Measurements from ENCODE around the gene BICC1.

Gene BICC1

GRCh38 chr10:58698777-58699356 lies 186.2 kb downstream of the BICC1 start:
- no peak overlapping the region for H4K8ac ChIP-seq (ENCODE audit: low read depth, low read length)
- no peak overlapping the region for H3K27ac ChIP-seq (ENCODE audit: low read depth, low read length)
- no peak overlapping the region for H2AK5ac ChIP-seq (ENCODE audit: low read length)
- H2BK120ac ChIP-seq (ENCODE audit: low read depth, low read length): no peak overlapping the region
- no peak overlapping the region for H3K4ac ChIP-seq (ENCODE audit: low read depth, low read length)
- H3K4me2 ChIP-seq (ENCODE audit: low read length): no peak overlapping the region
- no peaks in the 10 kb centered on the region for H3K27me3 ChIP-seq (ENCODE audit: insufficient read depth, low read length, poor library complexity)
- no peaks in the 10 kb centered on the region for H3K79me2 ChIP-seq (ENCODE audit: control insufficient read depth, insufficient read depth, low read length)
- no peak overlapping the region for H3K4me3 ChIP-seq (ENCODE audit: low read length)
- H3K56ac ChIP-seq (ENCODE audit: low read length): no peak overlapping the region
- H3K79me1 ChIP-seq (ENCODE audit: low read length): no peaks in the 10 kb centered on the region
- no peak overlapping the region for H2BK15ac ChIP-seq (replicated peaks; ENCODE audit: low read depth)
- no peak overlapping the region for H3K23ac ChIP-seq (ENCODE audit: low read length)
- DNase-seq: no peak
- no peak overlapping the region for H3K18ac ChIP-seq (ENCODE audit: low read length)
- H3K36me3 ChIP-seq (ENCODE audit: control insufficient read depth, insufficient read depth, low read length): no peaks in the 10 kb centered on the region
- no peak overlapping the region for H3K9ac ChIP-seq (ENCODE audit: low read length)
- H2BK5ac ChIP-seq (ENCODE audit: low read length): no peak overlapping the region
- no peaks in the 10 kb centered on the region for H3K4me1 ChIP-seq (ENCODE audit: control insufficient read depth, low read depth, low read length)
- H4K5ac ChIP-seq (ENCODE audit: low read length): no peak overlapping the region
- no CpG with 5 or more reads among the region's 5 CpGs for WGBS (ENCODE audit: extremely low coverage, insufficient coverage, low lambda C conversion rate)

- H4K8ac ChIP-seq (ENCODE audit: low read depth, low read length): no peak overlapping the region
- no peaks in the 10 kb centered on the region for H3K79me1 ChIP-seq (ENCODE audit: low read length)
- no peaks in the 10 kb centered on the region for H3K27me3 ChIP-seq (ENCODE audit: insufficient read depth, low read length, poor library complexity)
- no peak overlapping the region for H3K4me2 ChIP-seq (ENCODE audit: low read length)
- no peak overlapping the region for H3K23ac ChIP-seq (ENCODE audit: low read length)
- H2BK15ac ChIP-seq (replicated peaks; ENCODE audit: low read depth): no peak overlapping the region
- no peak for DNase-seq
- no peak overlapping the region for H2BK120ac ChIP-seq (ENCODE audit: low read depth, low read length)
- H2BK5ac ChIP-seq (ENCODE audit: low read length): no peak overlapping the region
- no peak overlapping the region for H3K18ac ChIP-seq (ENCODE audit: low read length)
- no peaks in the 10 kb centered on the region for H3K79me2 ChIP-seq (ENCODE audit: control insufficient read depth, insufficient read depth, low read length)
- H3K56ac ChIP-seq (ENCODE audit: low read length): no peak overlapping the region
- H3K4ac ChIP-seq (ENCODE audit: low read depth, low read length): no peak overlapping the region
- H3K4me1 ChIP-seq (ENCODE audit: control insufficient read depth, low read depth, low read length): no peaks in the 10 kb centered on the region
- no peak overlapping the region for H3K9ac ChIP-seq (ENCODE audit: low read length)
- H4K5ac ChIP-seq (ENCODE audit: low read length): no peak overlapping the region
- H3K4me3 ChIP-seq (ENCODE audit: low read length): no peak overlapping the region
- H3K27ac ChIP-seq (ENCODE audit: low read depth, low read length): no peak overlapping the region
- no CpG with 5 or more reads among the region's 1 CpG for WGBS (ENCODE audit: extremely low coverage, insufficient coverage, low lambda C conversion rate)
- no peak overlapping the region for H2AK5ac ChIP-seq (ENCODE audit: low read length)
- no peaks in the 10 kb centered on the region for H3K36me3 ChIP-seq (ENCODE audit: control insufficient read depth, insufficient read depth, low read length)
Observed at GRCh38 chr10:58700591-58700990, 187.9 kb downstream of the BICC1 start.

- Histone ChIP-seq H2BK120ac (ENCODE audit: low read depth, low read length) (no peak overlapping the region), H3K27ac (ENCODE audit: low read depth, low read length) (no peak overlapping the region)
- no CpG with 5 or more reads among the region's 6 CpGs for WGBS (ENCODE audit: extremely low coverage, insufficient coverage, low lambda C conversion rate)
Observed at GRCh38 chr10:58701405-58702135, 188.9 kb downstream of the BICC1 start.

GRCh38 chr10:58704226-58704625 lies 191.6 kb downstream of the BICC1 start:
- no peak overlapping the region for H3K27ac ChIP-seq (ENCODE audit: low read depth, low read length)
- no peak overlapping the region for H3K56ac ChIP-seq (ENCODE audit: low read length)
- H3K4me3 ChIP-seq (ENCODE audit: low read length): no peak overlapping the region
- no peak overlapping the region for H3K23ac ChIP-seq (ENCODE audit: low read length)
- H3K79me1 ChIP-seq (ENCODE audit: low read length): no peaks in the 10 kb centered on the region
- no peak overlapping the region for H3K4me2 ChIP-seq (ENCODE audit: low read length)
- H3K79me2 ChIP-seq (ENCODE audit: control insufficient read depth, insufficient read depth, low read length): no peaks in the 10 kb centered on the region
- no peak overlapping the region for H3K18ac ChIP-seq (ENCODE audit: low read length)
- WGBS (ENCODE audit: extremely low coverage, insufficient coverage, low lambda C conversion rate): no CpG with 5 or more reads among the region's 1 CpG
- H3K36me3 ChIP-seq (ENCODE audit: control insufficient read depth, insufficient read depth, low read length): no peaks in the 10 kb centered on the region
- no peak overlapping the region for H4K5ac ChIP-seq (ENCODE audit: low read length)
- no peak overlapping the region for H2BK15ac ChIP-seq (replicated peaks; ENCODE audit: low read depth)
- no peaks in the 10 kb centered on the region for H3K4me1 ChIP-seq (ENCODE audit: control insufficient read depth, low read depth, low read length)
- H2AK5ac ChIP-seq (ENCODE audit: low read length): no peak overlapping the region
- H3K27me3 ChIP-seq (ENCODE audit: insufficient read depth, low read length, poor library complexity): no peaks in the 10 kb centered on the region
- no peak overlapping the region for H2BK120ac ChIP-seq (ENCODE audit: low read depth, low read length)
- no peak overlapping the region for H3K4ac ChIP-seq (ENCODE audit: low read depth, low read length)
- no peak overlapping the region for H2BK5ac ChIP-seq (ENCODE audit: low read length)
- DNase-seq: no peak
- H3K9ac ChIP-seq (ENCODE audit: low read length): no peak overlapping the region
- H4K8ac ChIP-seq (ENCODE audit: low read depth, low read length): no peak overlapping the region

More at GRCh38 chr10:58701405-58702135, 188.9 kb downstream of the BICC1 start:
- Histone ChIP-seq H3K56ac (ENCODE audit: low read length) (no peak overlapping the region), H3K79me2 (ENCODE audit: control insufficient read depth, insufficient read depth, low read length) (no peaks in the 10 kb centered on the region), H3K18ac (ENCODE audit: low read length) (no peak overlapping the region), H3K36me3 (ENCODE audit: control insufficient read depth, insufficient read depth, low read length) (no peaks in the 10 kb centered on the region), H4K8ac (ENCODE audit: low read depth, low read length) (no peak overlapping the region), H3K23ac (ENCODE audit: low read length) (no peak overlapping the region), H2BK5ac (ENCODE audit: low read length) (no peak overlapping the region), H3K9ac (ENCODE audit: low read length) (no peak overlapping the region), H3K4ac (ENCODE audit: low read depth, low read length) (no peak overlapping the region), H4K5ac (ENCODE audit: low read length) (no peak overlapping the region), H2BK15ac (replicated peaks; ENCODE audit: low read depth) (no peak overlapping the region), H3K4me1 (ENCODE audit: control insufficient read depth, low read depth, low read length) (no peaks in the 10 kb centered on the region), H3K4me2 (ENCODE audit: low read length) (no peak overlapping the region), H3K79me1 (ENCODE audit: low read length) (no peaks in the 10 kb centered on the region), H3K27me3 (ENCODE audit: insufficient read depth, low read length, poor library complexity) (no peaks in the 10 kb centered on the region), H2AK5ac (ENCODE audit: low read length) (no peak overlapping the region), H3K4me3 (ENCODE audit: low read length) (no peak overlapping the region)
- DNase-seq: no peak

- no peak overlapping the region for H3K4me3 ChIP-seq (ENCODE audit: low read length)
- H3K27ac ChIP-seq (ENCODE audit: low read depth, low read length): no peak overlapping the region
- H4K5ac ChIP-seq (ENCODE audit: low read length): no peak overlapping the region
Observed at GRCh38 chr10:58704671-58705141, 192.0 kb downstream of the BICC1 start.

More at GRCh38 chr10:58704671-58705141, 192.0 kb downstream of the BICC1 start:
- no peaks in the 10 kb centered on the region for H3K79me1 ChIP-seq (ENCODE audit: low read length)
- H2AK5ac ChIP-seq (ENCODE audit: low read length): no peak overlapping the region
- no peak overlapping the region for H3K23ac ChIP-seq (ENCODE audit: low read length)
- no peak overlapping the region for H3K9ac ChIP-seq (ENCODE audit: low read length)
- no peak overlapping the region for H3K18ac ChIP-seq (ENCODE audit: low read length)
- DNase-seq: no peak
- no peaks in the 10 kb centered on the region for H3K79me2 ChIP-seq (ENCODE audit: control insufficient read depth, insufficient read depth, low read length)
- H3K4me1 ChIP-seq (ENCODE audit: control insufficient read depth, low read depth, low read length): no peaks in the 10 kb centered on the region
- no CpG with 5 or more reads among the region's 5 CpGs for WGBS (ENCODE audit: extremely low coverage, insufficient coverage, low lambda C conversion rate)
- no peaks in the 10 kb centered on the region for H3K36me3 ChIP-seq (ENCODE audit: control insufficient read depth, insufficient read depth, low read length)
- H3K4ac ChIP-seq (ENCODE audit: low read depth, low read length): no peak overlapping the region
- H2BK15ac ChIP-seq (replicated peaks; ENCODE audit: low read depth): no peak overlapping the region
- no peak overlapping the region for H2BK120ac ChIP-seq (ENCODE audit: low read depth, low read length)
- H3K4me2 ChIP-seq (ENCODE audit: low read length): no peak overlapping the region
- no peaks in the 10 kb centered on the region for H3K27me3 ChIP-seq (ENCODE audit: insufficient read depth, low read length, poor library complexity)
- H4K8ac ChIP-seq (ENCODE audit: low read depth, low read length): no peak overlapping the region
- H2BK5ac ChIP-seq (ENCODE audit: low read length): no peak overlapping the region
- H3K56ac ChIP-seq (ENCODE audit: low read length): no peak overlapping the region

All from mesendoderm (in vitro differentiated cells).